CD4-positive, alpha-beta T cell (primary cell): ENCODE data around the gene SEMA4D. TPM values are rescaled to one million over a fixed set of nuclear protein-coding genes. Genes with fewer than 3 reads are reported as not detected.

Source experiments
- ATAC-seq: fragments of 200-7000 bp; cut with Tn5 transposase; one replicate; pipeline ENCODE4 v1.10.0; 2022; ENCODE audit warnings: mild to moderate bottlenecking; ENCODE audit not compliant: poor library complexity
- CTCF ChIA-PET: fragments of 350-600 bp; sonication (Branson Sonifier 250); formaldehyde crosslinking; loops from one replicate; lab custom pipeline; 2021; ENCODE audit warnings: antibody characterized with exemption, inconsistent platforms; lab: Charles Lee
- POLR2A ChIA-PET: fragments of 350-600 bp; sonication (Branson Sonifier 250); formaldehyde crosslinking; loops from one replicate; lab custom pipeline; 2021; ENCODE audit warnings: antibody characterized with exemption, inconsistent platforms; lab: Charles Lee
- DNase-seq, 14 experiments: peaks; one replicate each; pipeline ENCODE4 v3.0.0-alpha.2; 2013 to 2020; ENCODE audit warnings: mixed read lengths in 2 of 14
- H3K27ac ChIP-seq, 2 donors: one replicate each; pipeline versions ENCODE4 v1.5.1 to v1.7.0; 2013; ENCODE audit warnings: low read length in 2 of 2, low read depth in 1 of 2, mild to moderate bottlenecking in 1 of 2
- H3K27me3 ChIP-seq, 2 experiments: 1 replicate in 1 of 2; 2 replicates in 1 of 2; pipeline versions ENCODE4 v1.6.1 to v1.7.0; 2013; ENCODE audit warnings: low read length in 2 of 2, control low read depth in 1 of 2, mild to moderate bottlenecking in 1 of 2, moderate library complexity in 1 of 2; ENCODE audit not compliant: insufficient read depth in 2 of 2, control insufficient read depth in 1 of 2
- H3K36me3 ChIP-seq: one replicate; pipeline ENCODE4 v1.6.1; 2013; ENCODE audit warnings: low read length, control low read depth; ENCODE audit not compliant: insufficient read depth
- H3K4me1 ChIP-seq: one replicate; pipeline ENCODE4 v1.6.1; 2013; ENCODE audit warnings: low read length, control low read depth; ENCODE audit not compliant: insufficient read depth
- H3K4me3 ChIP-seq: one replicate; pipeline ENCODE4 v1.5.1; 2013; ENCODE audit warnings: mild to moderate bottlenecking, low read length, moderate library complexity
- H3K9me3 ChIP-seq, 2 experiments: 1 replicate in 1 of 2; 2 replicates in 1 of 2; pipeline versions ENCODE4 v1.6.1 to v1.7.0; 2013; ENCODE audit warnings: low read length in 2 of 2, mild to moderate bottlenecking in 2 of 2, control low read depth in 1 of 2, moderate library complexity in 1 of 2; ENCODE audit not compliant: control insufficient read depth in 1 of 2, insufficient read depth in 1 of 2
- H3K27ac Mint-ChIP-seq: one replicate; pipeline ENCODE4 v1.8.0; 2020; ENCODE audit warnings: mixed read lengths
- H3K27me3 Mint-ChIP-seq: one replicate; pipeline ENCODE4 v1.8.0; 2021; ENCODE audit warnings: mixed read lengths
- H3K36me3 Mint-ChIP-seq: one replicate; pipeline ENCODE4 v1.8.0; 2021; ENCODE audit warnings: low read depth, mixed read lengths
- H3K4me1 Mint-ChIP-seq: one replicate; pipeline ENCODE4 v1.8.0; 2021; ENCODE audit warnings: low read depth, mixed read lengths
- H3K4me3 Mint-ChIP-seq: one replicate; pipeline ENCODE4 v1.8.0; 2020; ENCODE audit warnings: mild to moderate bottlenecking, mixed read lengths
- H3K9me3 Mint-ChIP-seq: one replicate; pipeline ENCODE4 v1.8.0; 2020; ENCODE audit warnings: mixed read lengths
- intact Hi-C, 2 experiments: fragments of 100-400 bp; cut with DNase I in 1 of 2; cut with micrococcal nuclease in 1 of 2; formaldehyde crosslinking; loops; one replicate each; pipeline versions ENCODE4 v1.15.1 to v1.9.0; 2023 to 2025; cut with DNase I, micrococcal nuclease
- total RNA-seq, 174 experiments: library from RNA in 2 of 174; stranded (reverse) in 2 of 174; gene quantifications; one replicate each; pipeline ENCODE4 v1.2.3 and lab custom pipeline; 2021 to 2026
- TF ChIP-seq, protein P1 (sequence below): fragments of 200-600 bp; IDR thresholded peaks from one replicate; pipeline ENCODE4 v1.8.0; 2022; ENCODE audit warnings: antibody characterized with exemption, mild to moderate bottlenecking

Gene SEMA4D
- total RNA-seq, 2 experiments from 2014 or later: 399 to 430 TPM

DNA sequence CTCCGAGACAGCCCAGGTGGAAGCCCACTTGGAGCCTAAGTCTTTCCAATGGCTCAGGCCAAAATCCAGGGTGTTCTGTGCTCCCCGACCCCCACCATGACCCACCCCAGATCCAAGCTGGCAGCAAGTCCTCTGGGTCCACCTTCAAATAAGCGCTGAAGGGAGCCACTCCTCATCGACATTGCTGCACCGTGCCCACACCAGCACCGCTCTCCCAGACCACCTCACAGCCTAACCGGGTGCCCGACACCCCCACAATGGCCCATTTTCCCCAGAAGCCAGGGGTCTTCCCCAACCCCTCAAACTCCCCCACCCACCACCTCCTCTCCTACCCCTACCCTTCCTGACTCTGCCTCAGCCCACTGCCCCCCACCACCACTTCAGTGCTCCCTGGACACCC lies 50.5 kb downstream of the SEMA4D start:
- H3K27ac Mint-ChIP-seq: peak overlapping the region; percentile 96
- no peak for ATAC-seq
- ChIA-PET POLR2A (interaction anchor here (1.1 to 1.8 kb wide), 2 partner anchors 10 to 42 kb away, joined by 4 to 11 read pairs; no protein-coding TSS in a partner anchor), CTCF (interaction anchor here (2.8 kb wide), 1 partner anchor 18 kb away, joined by 18 read pairs; no protein-coding TSS in a partner anchor)
- peaks cover 87% of the 10 kb centered on the region for H3K4me1 Mint-ChIP-seq
- DNase-seq: no peak
- peaks cover 56% of the 10 kb centered on the region for H3K36me3 ChIP-seq
- no peaks in the 10 kb centered on the region for H3K27me3 Mint-ChIP-seq
- no peaks in the 10 kb centered on the region for H3K9me3 ChIP-seq
- intact Hi-C loops: no loop called here
- H3K4me3 Mint-ChIP-seq: peak overlapping the region; percentile 43
- H3K4me1 ChIP-seq: peaks cover 88% of the 10 kb centered on the region
- no peak overlapping the region for H3K4me3 ChIP-seq
- no peaks in the 10 kb centered on the region for H3K27me3 ChIP-seq
- TF ChIP-seq, protein P1, sequence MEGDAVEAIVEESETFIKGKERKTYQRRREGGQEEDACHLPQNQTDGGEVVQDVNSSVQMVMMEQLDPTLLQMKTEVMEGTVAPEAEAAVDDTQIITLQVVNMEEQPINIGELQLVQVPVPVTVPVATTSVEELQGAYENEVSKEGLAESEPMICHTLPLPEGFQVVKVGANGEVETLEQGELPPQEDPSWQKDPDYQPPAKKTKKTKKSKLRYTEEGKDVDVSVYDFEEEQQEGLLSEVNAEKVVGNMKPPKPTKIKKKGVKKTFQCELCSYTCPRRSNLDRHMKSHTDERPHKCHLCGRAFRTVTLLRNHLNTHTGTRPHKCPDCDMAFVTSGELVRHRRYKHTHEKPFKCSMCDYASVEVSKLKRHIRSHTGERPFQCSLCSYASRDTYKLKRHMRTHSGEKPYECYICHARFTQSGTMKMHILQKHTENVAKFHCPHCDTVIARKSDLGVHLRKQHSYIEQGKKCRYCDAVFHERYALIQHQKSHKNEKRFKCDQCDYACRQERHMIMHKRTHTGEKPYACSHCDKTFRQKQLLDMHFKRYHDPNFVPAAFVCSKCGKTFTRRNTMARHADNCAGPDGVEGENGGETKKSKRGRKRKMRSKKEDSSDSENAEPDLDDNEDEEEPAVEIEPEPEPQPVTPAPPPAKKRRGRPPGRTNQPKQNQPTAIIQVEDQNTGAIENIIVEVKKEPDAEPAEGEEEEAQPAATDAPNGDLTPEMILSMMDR: no peak
- peaks cover 85% of the 10 kb centered on the region for H3K36me3 Mint-ChIP-seq
- H3K9me3 Mint-ChIP-seq: no peaks in the 10 kb centered on the region
- peak overlapping the region; percentile 27 to 37 for H3K27ac ChIP-seq

DNA sequence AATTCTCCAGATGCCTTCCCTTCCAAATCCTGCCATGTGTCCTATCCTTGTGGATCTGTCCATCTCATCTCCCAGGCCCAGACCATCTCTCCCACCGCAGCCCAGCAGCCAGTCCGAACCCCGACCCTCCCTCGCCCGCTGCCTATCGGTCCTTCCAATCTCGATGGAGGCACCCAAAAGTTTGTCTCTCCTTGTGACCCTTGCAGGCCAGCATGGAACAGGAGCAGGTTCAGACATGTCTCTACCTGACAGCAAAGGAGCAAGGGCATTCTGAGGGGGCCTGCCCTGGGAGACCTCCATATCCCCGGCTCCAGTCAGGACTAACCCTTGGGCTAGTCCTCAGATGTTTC lies 51.0 kb downstream of the SEMA4D start:
- TF ChIP-seq, protein P1: no peak
- H3K9me3 ChIP-seq: no peaks in the 10 kb centered on the region
- Mint-ChIP-seq H3K9me3 (no peaks in the 10 kb centered on the region), H3K4me1 (peaks cover 89% of the 10 kb centered on the region), H3K4me3 (peak overlapping the region; percentile 43), H3K27me3 (no peaks in the 10 kb centered on the region), H3K36me3 (peaks cover 85% of the 10 kb centered on the region), H3K27ac (peak overlapping the region; percentile 96)
- DNase-seq: no peak
- intact Hi-C loops: no loop called here
- ChIA-PET POLR2A (no interaction called here), CTCF (no interaction called here)
- H3K4me1 ChIP-seq: peaks cover 91% of the 10 kb centered on the region
- H3K27me3 ChIP-seq: no peaks in the 10 kb centered on the region
- H3K4me3 ChIP-seq: no peak overlapping the region
- H3K27ac ChIP-seq: peak overlapping the region; percentile 27 to 37
- H3K36me3 ChIP-seq: peaks cover 60% of the 10 kb centered on the region
- no peak for ATAC-seq

DNA sequence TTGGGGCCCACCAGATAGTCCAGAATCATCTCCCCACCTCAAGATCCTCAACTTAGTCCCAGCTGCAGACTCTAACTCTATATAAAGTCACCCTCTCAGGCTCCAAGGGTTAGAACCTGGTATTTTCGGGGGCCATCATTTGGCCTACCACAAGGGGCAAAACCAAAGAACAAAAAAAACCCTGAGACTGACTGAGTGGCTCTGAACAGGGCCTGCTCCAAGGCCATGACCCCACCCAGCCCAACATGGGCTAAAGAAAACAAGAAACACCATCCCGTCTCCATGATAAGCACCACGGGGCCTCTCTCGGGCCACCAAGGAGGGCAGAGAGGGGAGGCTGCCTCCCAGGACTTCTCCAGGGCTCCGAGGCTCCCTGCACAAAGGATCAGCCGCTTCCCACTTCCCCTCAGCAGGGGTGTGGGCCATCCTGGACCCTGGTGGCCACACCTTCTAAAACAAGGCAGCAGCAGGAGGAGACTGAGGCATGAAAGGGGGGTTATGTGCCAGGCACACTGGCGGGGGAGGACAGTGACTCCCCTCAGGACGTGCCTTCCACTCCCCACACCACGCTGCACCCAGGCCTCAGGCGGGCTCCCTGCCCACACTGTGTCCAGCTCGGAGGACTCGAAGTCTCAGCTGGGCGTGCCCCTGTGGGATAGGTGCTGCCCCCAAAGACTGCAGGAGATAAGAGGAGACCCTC lies 51.5 kb downstream of the SEMA4D start:
- DNase-seq (no peak), ATAC-seq (no peak)
- TF ChIP-seq, protein P1: no peak
- Mint-ChIP-seq H3K27me3 (no peaks in the 10 kb centered on the region), H3K4me3 (peak overlapping the region; percentile 32), H3K9me3 (no peaks in the 10 kb centered on the region), H3K4me1 (peaks cover 89% of the 10 kb centered on the region), H3K36me3 (peaks cover 85% of the 10 kb centered on the region), H3K27ac (peak overlapping the region; percentile 96)
- POLR2A ChIA-PET: no interaction called here
- peaks cover 65% of the 10 kb centered on the region for H3K36me3 ChIP-seq
- H3K4me3 ChIP-seq: no peak overlapping the region
- peaks cover 94% of the 10 kb centered on the region for H3K4me1 ChIP-seq
- no peaks in the 10 kb centered on the region for H3K27me3 ChIP-seq
- H3K27ac ChIP-seq: peak overlapping the region; percentile 37 to 66
- H3K9me3 ChIP-seq: no peaks in the 10 kb centered on the region
- CTCF ChIA-PET: interaction anchor here (2.6 kb wide), 1 partner anchor 17 kb away, joined by 15 read pairs; no protein-coding TSS in a partner anchor
- intact Hi-C loops: no loop called here
